IPS-18a (cell line): ENCODE results near the gene RBBP9.
A peak's percentile ranks its signal among the peaks of the same experiment; 100 is the strongest.

Source experiments
- H3K27ac ChIP-seq: one replicate; pipeline ENCODE4 v1.5.1; 2013; ENCODE audit warnings: low read length
- H3K27me3 ChIP-seq: one replicate; pipeline ENCODE4 v1.6.1; 2013; ENCODE audit warnings: mild to moderate bottlenecking, low read length; ENCODE audit not compliant: control insufficient read depth, insufficient read depth
- H3K36me3 ChIP-seq: one replicate; pipeline ENCODE4 v1.6.1; 2013; ENCODE audit warnings: low read depth, low read length; ENCODE audit not compliant: control insufficient read depth
- H3K4me1 ChIP-seq: one replicate; pipeline ENCODE4 v1.6.1; 2013; ENCODE audit warnings: low read depth, low read length; ENCODE audit not compliant: control insufficient read depth
- H3K4me3 ChIP-seq: one replicate; pipeline ENCODE4 v1.5.1; 2013; ENCODE audit warnings: low read length
- H3K9ac ChIP-seq: one replicate; pipeline ENCODE4 v1.6.1; 2013; ENCODE audit warnings: mild to moderate bottlenecking, low read length, moderate library complexity
- H3K9me3 ChIP-seq: one replicate; pipeline ENCODE4 v1.6.1; 2013; ENCODE audit warnings: low read depth, low read length; ENCODE audit not compliant: control insufficient read depth

Gene RBBP9

GRCh38 chr20:18496740-18497592, at the start of gene RBBP9:
Gene RBBP9, minus strand, starts transcription at chr20:18497225. Its CDS starts 58 bp downstream, at chr20:18497167.
- peaks cover 9% of the 10 kb centered on the region for H3K36me3 ChIP-seq
- H3K27ac ChIP-seq: peak within 1 kb of the TSS; percentile 63
- H3K9me3 ChIP-seq: no peaks in the 10 kb centered on the region
- H3K4me1 ChIP-seq: peaks cover 11% of the 10 kb centered on the region
- H3K9ac ChIP-seq: peak within 1 kb of the TSS; percentile 89
- peak within 1 kb of the TSS; percentile 95 for H3K4me3 ChIP-seq
- H3K27me3 ChIP-seq: no peaks in the 10 kb centered on the region

- H3K9ac ChIP-seq: no peak overlapping the region
- H3K27me3 ChIP-seq: no peaks in the 10 kb centered on the region
- peaks cover 61% of the 10 kb centered on the region for H3K36me3 ChIP-seq
- no peak overlapping the region for H3K4me3 ChIP-seq
- no peaks in the 10 kb centered on the region for H3K9me3 ChIP-seq
- H3K27ac ChIP-seq: no peak overlapping the region
- no peaks in the 10 kb centered on the region for H3K4me1 ChIP-seq
Measured at GRCh38 chr20:18545566-18545965, 48.5 kb upstream of the RBBP9 start.

- H3K36me3 ChIP-seq: peaks cover 48% of the 10 kb centered on the region
- no peak overlapping the region for H3K9ac ChIP-seq
- H3K9me3 ChIP-seq: no peaks in the 10 kb centered on the region
- no peak overlapping the region for H3K27ac ChIP-seq
- H3K4me3 ChIP-seq: no peak overlapping the region
- H3K4me1 ChIP-seq: no peaks in the 10 kb centered on the region
- no peaks in the 10 kb centered on the region for H3K27me3 ChIP-seq
Measured at GRCh38 chr20:18543932-18544331, 46.9 kb upstream of the RBBP9 start.

- no peak overlapping the region for H3K9ac ChIP-seq
- H3K36me3 ChIP-seq: peaks cover 48% of the 10 kb centered on the region
Measured at GRCh38 chr20:18543216-18543615, 46.2 kb upstream of the RBBP9 start.

GRCh38 chr20:18541741-18542140, 44.7 kb upstream of the RBBP9 start:
- Histone ChIP-seq H3K4me1 (no peaks in the 10 kb centered on the region), H3K9me3 (no peaks in the 10 kb centered on the region), H3K27me3 (no peaks in the 10 kb centered on the region), H3K27ac (no peak overlapping the region), H3K9ac (no peak overlapping the region), H3K36me3 (peaks cover 43% of the 10 kb centered on the region), H3K4me3 (no peak overlapping the region)

More at GRCh38 chr20:18543216-18543615, 46.2 kb upstream of the RBBP9 start:
- Histone ChIP-seq H3K27ac (no peak overlapping the region), H3K4me1 (no peaks in the 10 kb centered on the region), H3K4me3 (no peak overlapping the region), H3K9me3 (no peaks in the 10 kb centered on the region), H3K27me3 (no peaks in the 10 kb centered on the region)

- no peaks in the 10 kb centered on the region for H3K4me1 ChIP-seq
- no peak overlapping the region for H3K27ac ChIP-seq
- H3K27me3 ChIP-seq: no peaks in the 10 kb centered on the region
- H3K4me3 ChIP-seq: no peak overlapping the region
- no peaks in the 10 kb centered on the region for H3K9me3 ChIP-seq
- peaks cover 43% of the 10 kb centered on the region for H3K36me3 ChIP-seq
- H3K9ac ChIP-seq: no peak overlapping the region
Measured at GRCh38 chr20:18537651-18538050, 40.6 kb upstream of the RBBP9 start.

- H3K9ac ChIP-seq: no peak overlapping the region
- H3K27ac ChIP-seq: no peak overlapping the region
- peaks cover 64% of the 10 kb centered on the region for H3K36me3 ChIP-seq
- H3K27me3 ChIP-seq: no peaks in the 10 kb centered on the region
- no peaks in the 10 kb centered on the region for H3K9me3 ChIP-seq
- H3K4me1 ChIP-seq: no peaks in the 10 kb centered on the region
- no peak overlapping the region for H3K4me3 ChIP-seq
Measured at GRCh38 chr20:18533978-18534644, 37.1 kb upstream of the RBBP9 start.

GRCh38 chr20:18533491-18533890, 36.5 kb upstream of the RBBP9 start:
- no peaks in the 10 kb centered on the region for H3K4me1 ChIP-seq
- no peaks in the 10 kb centered on the region for H3K27me3 ChIP-seq
- no peak overlapping the region for H3K4me3 ChIP-seq
- peaks cover 69% of the 10 kb centered on the region for H3K36me3 ChIP-seq
- H3K27ac ChIP-seq: no peak overlapping the region
- H3K9me3 ChIP-seq: no peaks in the 10 kb centered on the region
- no peak overlapping the region for H3K9ac ChIP-seq

GRCh38 chr20:18532626-18533025, 35.6 kb upstream of the RBBP9 start:
- H3K4me3 ChIP-seq: no peak overlapping the region
- no peak overlapping the region for H3K27ac ChIP-seq
- no peaks in the 10 kb centered on the region for H3K4me1 ChIP-seq
- no peaks in the 10 kb centered on the region for H3K9me3 ChIP-seq
- H3K36me3 ChIP-seq: peaks cover 75% of the 10 kb centered on the region
- no peak overlapping the region for H3K9ac ChIP-seq
- H3K27me3 ChIP-seq: no peaks in the 10 kb centered on the region

GRCh38 chr20:18529041-18529440, 32.0 kb upstream of the RBBP9 start:
- peaks cover 89% of the 10 kb centered on the region for H3K36me3 ChIP-seq

GRCh38 chr20:18527836-18528235, 30.8 kb upstream of the RBBP9 start:
- no peak overlapping the region for H3K9ac ChIP-seq
- no peaks in the 10 kb centered on the region for H3K4me1 ChIP-seq
- H3K27ac ChIP-seq: no peak overlapping the region
- H3K4me3 ChIP-seq: no peak overlapping the region
- H3K9me3 ChIP-seq: no peaks in the 10 kb centered on the region
- H3K36me3 ChIP-seq: peaks cover 78% of the 10 kb centered on the region
- no peaks in the 10 kb centered on the region for H3K27me3 ChIP-seq

More at GRCh38 chr20:18529041-18529440, 32.0 kb upstream of the RBBP9 start:
- H3K9me3 ChIP-seq: no peaks in the 10 kb centered on the region
- no peaks in the 10 kb centered on the region for H3K27me3 ChIP-seq
- H3K4me1 ChIP-seq: no peaks in the 10 kb centered on the region
- H3K9ac ChIP-seq: no peak overlapping the region
- no peak overlapping the region for H3K4me3 ChIP-seq
- no peak overlapping the region for H3K27ac ChIP-seq
